Mesendoderm (in vitro differentiated cells): ENCODE data around the gene LAMA1.

Source experiments
- DNase-seq: peaks from one replicate; pipeline ENCODE4 v3.0.0; 2013
- H2AK5ac ChIP-seq: 2 replicates; pipeline ENCODE4 v1.6.1; 2013; ENCODE audit warnings: low read length, inconsistent platforms
- H2BK120ac ChIP-seq: 2 replicates; pipeline ENCODE4 v1.6.1; 2013; ENCODE audit warnings: low read depth, mild to moderate bottlenecking, low read length, moderate library complexity, mixed read lengths
- H2BK15ac ChIP-seq: replicated peaks from 2 replicates; pipeline ENCODE4 v1.6.1; 2013; ENCODE audit warnings: low read depth, mild to moderate bottlenecking, moderate library complexity
- H2BK5ac ChIP-seq: 2 replicates; pipeline ENCODE4 v1.6.1; 2013; ENCODE audit warnings: low read length, inconsistent platforms
- H3K18ac ChIP-seq: 2 replicates; pipeline ENCODE4 v1.6.1; 2013; ENCODE audit warnings: mild to moderate bottlenecking, low read length, mixed read lengths
- H3K23ac ChIP-seq: one replicate; pipeline ENCODE4 v1.6.1; 2013; ENCODE audit warnings: low read length
- H3K27ac ChIP-seq: 2 replicates; pipeline ENCODE4 v1.5.1; 2013; ENCODE audit warnings: low read depth, mild to moderate bottlenecking, inconsistent platforms, low read length, moderate library complexity
- H3K27me3 ChIP-seq: 2 replicates; pipeline ENCODE4 v1.6.1; 2013; ENCODE audit warnings: low read length, control low read depth, mild to moderate bottlenecking, inconsistent platforms; ENCODE audit not compliant: insufficient read depth, poor library complexity
- H3K36me3 ChIP-seq: 2 replicates; pipeline ENCODE4 v1.6.1; 2013; ENCODE audit warnings: low read length, inconsistent platforms; ENCODE audit not compliant: control insufficient read depth, insufficient read depth
- H3K4ac ChIP-seq: one replicate; pipeline ENCODE4 v1.6.1; 2013; ENCODE audit warnings: low read depth, mild to moderate bottlenecking, low read length, moderate library complexity
- H3K4me1 ChIP-seq: 2 replicates; pipeline ENCODE4 v1.6.1; 2013; ENCODE audit warnings: low read depth, low read length, inconsistent platforms; ENCODE audit not compliant: control insufficient read depth
- H3K4me2 ChIP-seq: 2 replicates; pipeline ENCODE4 v1.6.1; 2013; ENCODE audit warnings: low read length
- H3K4me3 ChIP-seq: 2 replicates; pipeline ENCODE4 v1.5.1; 2013; ENCODE audit warnings: mild to moderate bottlenecking, low read length
- H3K56ac ChIP-seq: one replicate; pipeline ENCODE4 v1.6.1; 2013; ENCODE audit warnings: low read length
- H3K79me1 ChIP-seq: 2 replicates; pipeline ENCODE4 v1.6.1; 2013; ENCODE audit warnings: low read length, inconsistent platforms
- H3K79me2 ChIP-seq: 2 replicates; pipeline ENCODE4 v1.6.1; 2013; ENCODE audit warnings: mild to moderate bottlenecking, low read length; ENCODE audit not compliant: control insufficient read depth, insufficient read depth
- H3K9ac ChIP-seq: 2 replicates; pipeline ENCODE4 v1.6.1; 2013; ENCODE audit warnings: low read length, inconsistent platforms
- H4K5ac ChIP-seq: one replicate; pipeline ENCODE4 v1.6.1; 2013; ENCODE audit warnings: low read length
- H4K8ac ChIP-seq: one replicate; pipeline ENCODE4 v1.6.1; 2013; ENCODE audit warnings: low read depth, mild to moderate bottlenecking, control low read depth, low read length, moderate library complexity
- WGBS: extraction: QIAGEN DNeasy Blood & Tissue Kit; methylation state at CpG from one replicate; pipeline ENCODE4 v1.1.7; 2013; ENCODE audit warnings: low lambda C conversion rate, missing lambda C conversion rate; ENCODE audit not compliant: insufficient coverage; ENCODE audit errors: extremely low coverage; 5-methylcytosine and 5-hydroxymethylcytosine counted together

LAMA1 gene

DNA sequence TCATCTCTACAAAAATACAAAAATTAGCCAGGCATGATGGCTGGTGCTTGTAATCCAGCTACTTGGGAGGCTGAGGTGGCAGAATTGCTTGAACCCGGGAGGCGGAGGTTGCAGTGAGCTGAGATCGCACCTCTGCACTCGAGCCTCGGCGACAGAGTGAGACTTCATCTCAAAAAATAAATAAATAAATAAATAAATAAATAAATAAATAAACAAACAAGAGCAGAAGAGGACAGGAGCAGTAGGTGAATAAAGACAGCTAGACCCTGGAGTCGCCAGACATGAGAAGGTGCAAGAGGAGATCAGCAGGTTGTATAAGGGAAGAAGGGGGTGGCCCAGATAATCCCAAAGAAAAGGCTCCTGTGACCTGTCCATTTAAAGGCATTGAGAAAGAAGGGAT lies 12.3 kb downstream of the LAMA1 start:
- H4K8ac ChIP-seq: no peak overlapping the region
- peaks cover 2% of the 10 kb centered on the region for H3K4me1 ChIP-seq
- H2BK15ac ChIP-seq: no peak overlapping the region
- H3K79me1 ChIP-seq: peaks cover 11% of the 10 kb centered on the region
- H4K5ac ChIP-seq: no peak overlapping the region
- H2AK5ac ChIP-seq: no peak overlapping the region
- H2BK120ac ChIP-seq: no peak overlapping the region
- no CpG with 5 or more reads among the region's 7 CpGs for WGBS
- no peaks in the 10 kb centered on the region for H3K36me3 ChIP-seq
- H3K23ac ChIP-seq: no peak overlapping the region
- peaks cover 9% of the 10 kb centered on the region for H3K79me2 ChIP-seq
- H3K27me3 ChIP-seq: no peaks in the 10 kb centered on the region
- no peak overlapping the region for H3K56ac ChIP-seq
- no peak overlapping the region for H2BK5ac ChIP-seq
- no peak overlapping the region for H3K9ac ChIP-seq
- no peak overlapping the region for H3K4me2 ChIP-seq
- H3K18ac ChIP-seq: no peak overlapping the region
- no peak for DNase-seq
- no peak overlapping the region for H3K4ac ChIP-seq
- H3K4me3 ChIP-seq: no peak overlapping the region
- H3K27ac ChIP-seq: no peak overlapping the region

DNA sequence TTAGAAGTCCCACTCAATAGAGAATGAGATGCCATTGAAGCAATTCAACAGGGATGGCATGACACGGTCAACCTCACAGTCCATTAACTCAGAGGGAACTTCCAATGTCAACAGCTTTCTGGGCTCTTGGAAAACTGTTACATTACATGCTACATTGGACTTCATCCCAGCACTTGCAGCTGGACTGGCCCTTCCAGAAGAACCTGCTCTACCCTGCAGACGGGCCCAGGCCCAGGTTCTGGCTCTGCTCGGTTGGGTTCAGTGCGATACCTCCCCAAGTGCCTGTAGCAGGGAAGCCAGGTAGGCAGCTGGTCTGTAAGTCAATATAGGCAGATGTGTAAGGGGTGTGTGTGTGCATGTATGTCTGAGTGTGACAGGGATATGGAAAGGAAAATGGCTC lies 12.9 kb downstream of the LAMA1 start:
- WGBS: no CpG with 5 or more reads among the region's 4 CpGs
- H3K79me1 ChIP-seq: peaks cover 11% of the 10 kb centered on the region
- no peak overlapping the region for H4K5ac ChIP-seq
- no peak overlapping the region for H3K9ac ChIP-seq
- H2AK5ac ChIP-seq: no peak overlapping the region
- peaks cover 9% of the 10 kb centered on the region for H3K79me2 ChIP-seq
- no peaks in the 10 kb centered on the region for H3K27me3 ChIP-seq
- H2BK15ac ChIP-seq: no peak overlapping the region
- no peak overlapping the region for H3K23ac ChIP-seq
- H2BK5ac ChIP-seq: no peak overlapping the region
- no peak overlapping the region for H4K8ac ChIP-seq
- no peak overlapping the region for H3K4me2 ChIP-seq
- no peak overlapping the region for H3K27ac ChIP-seq
- no peak overlapping the region for H3K18ac ChIP-seq
- H3K4me1 ChIP-seq: peaks cover 2% of the 10 kb centered on the region
- no peak overlapping the region for H3K4me3 ChIP-seq
- H3K56ac ChIP-seq: no peak overlapping the region
- H3K4ac ChIP-seq: no peak overlapping the region
- no peaks in the 10 kb centered on the region for H3K36me3 ChIP-seq
- H2BK120ac ChIP-seq: no peak overlapping the region
- DNase-seq: no peak

DNA sequence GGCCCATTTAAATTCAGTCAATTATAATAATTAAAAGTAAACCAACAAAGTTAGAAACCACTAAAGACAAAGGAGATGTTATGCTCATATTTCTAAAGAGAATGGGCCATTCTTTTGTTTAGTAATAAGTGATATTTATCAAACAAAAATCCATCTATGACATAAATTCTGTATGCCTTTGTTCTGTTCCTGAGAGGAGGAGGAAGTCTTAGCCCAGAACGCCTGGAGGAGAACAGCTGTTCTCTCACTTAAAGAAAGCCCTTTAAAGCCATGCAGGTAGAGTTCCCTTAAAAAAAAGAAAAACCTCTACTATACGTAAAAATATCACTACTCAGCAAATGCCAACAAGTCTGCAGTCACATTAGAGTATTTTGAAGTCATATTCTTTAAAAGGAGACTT lies 15.5 kb downstream of the LAMA1 start:
- Histone ChIP-seq H3K4me1 (no peaks in the 10 kb centered on the region), H2BK15ac (no peak overlapping the region), H2BK120ac (no peak overlapping the region), H3K79me1 (peaks cover 10% of the 10 kb centered on the region), H3K27ac (no peak overlapping the region), H4K5ac (no peak overlapping the region), H3K36me3 (no peaks in the 10 kb centered on the region), H3K56ac (no peak overlapping the region), H3K4me3 (no peak overlapping the region), H2BK5ac (no peak overlapping the region), H3K4ac (no peak overlapping the region), H2AK5ac (no peak overlapping the region), H3K4me2 (no peak overlapping the region), H4K8ac (no peak overlapping the region), H3K27me3 (no peaks in the 10 kb centered on the region), H3K18ac (no peak overlapping the region), H3K23ac (no peak overlapping the region), H3K9ac (no peak overlapping the region), H3K79me2 (peaks cover 7% of the 10 kb centered on the region)
- no peak for DNase-seq
- WGBS: no CpG with 5 or more reads among the region's 2 CpGs

DNA sequence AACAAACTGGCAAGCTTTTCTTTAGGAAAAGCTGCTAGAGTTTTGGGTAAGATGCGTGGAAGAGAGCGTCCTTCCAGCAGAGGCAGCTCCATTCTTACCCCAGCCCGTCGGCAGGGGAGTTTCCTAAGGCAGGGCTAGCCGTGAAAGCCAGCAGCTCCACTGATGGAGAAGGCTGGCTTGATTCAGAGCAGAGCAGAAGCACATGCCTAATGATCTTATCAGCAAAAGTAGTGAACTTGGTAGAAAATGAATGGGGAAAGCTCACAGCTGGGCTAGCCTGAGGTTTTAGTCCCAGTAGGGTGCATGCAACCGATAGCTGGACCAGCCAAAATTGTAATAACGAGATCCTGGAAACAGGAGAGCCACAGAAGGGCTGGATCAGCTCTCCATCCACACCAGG lies 20.8 kb downstream of the LAMA1 start:
- no peak overlapping the region for H3K4me2 ChIP-seq
- H3K27ac ChIP-seq: no peak overlapping the region
- peaks cover 2% of the 10 kb centered on the region for H3K4me1 ChIP-seq
- H2BK15ac ChIP-seq: no peak overlapping the region
- DNase-seq: peak; percentile 86
- no peak overlapping the region for H3K4me3 ChIP-seq
- H3K79me2 ChIP-seq: no peaks in the 10 kb centered on the region
- H3K9ac ChIP-seq: no peak overlapping the region
- no peak overlapping the region for H4K5ac ChIP-seq
- H4K8ac ChIP-seq: no peak overlapping the region
- no peak overlapping the region for H3K18ac ChIP-seq
- peaks cover 6% of the 10 kb centered on the region for H3K79me1 ChIP-seq
- no peak overlapping the region for H3K56ac ChIP-seq
- H2BK5ac ChIP-seq: no peak overlapping the region
- no peaks in the 10 kb centered on the region for H3K27me3 ChIP-seq
- no peak overlapping the region for H2AK5ac ChIP-seq
- H3K23ac ChIP-seq: no peak overlapping the region
- no CpG with 5 or more reads among the region's 7 CpGs for WGBS
- no peaks in the 10 kb centered on the region for H3K36me3 ChIP-seq
- H2BK120ac ChIP-seq: no peak overlapping the region
- no peak overlapping the region for H3K4ac ChIP-seq

DNA sequence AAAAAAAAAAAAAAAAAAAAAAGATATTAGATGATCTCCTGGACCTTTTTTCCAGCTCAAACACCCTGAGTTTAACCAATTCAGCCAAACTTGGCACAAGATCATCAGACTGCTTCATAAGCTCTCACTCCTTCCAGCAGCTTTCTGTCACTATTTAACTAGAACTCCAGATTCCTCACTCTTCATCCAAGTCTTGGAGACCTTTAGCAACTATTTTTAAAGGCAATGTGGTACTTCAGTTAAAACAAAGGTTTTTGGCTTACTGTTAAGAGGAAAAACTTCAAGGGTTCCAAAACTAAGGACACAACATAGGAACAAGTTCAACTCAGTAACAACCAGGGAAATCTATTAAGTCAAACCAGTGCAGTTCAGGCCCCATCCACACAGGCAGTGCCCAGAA lies 23.2 kb downstream of the LAMA1 start:
- Histone ChIP-seq H2BK120ac (no peak overlapping the region), H3K9ac (no peak overlapping the region), H3K79me1 (peaks cover 5% of the 10 kb centered on the region), H3K27me3 (no peaks in the 10 kb centered on the region), H4K8ac (no peak overlapping the region), H3K4me3 (no peak overlapping the region), H3K4me2 (no peak overlapping the region), H4K5ac (no peak overlapping the region), H3K56ac (no peak overlapping the region), H3K27ac (no peak overlapping the region), H2BK5ac (no peak overlapping the region), H3K4me1 (peaks cover 2% of the 10 kb centered on the region), H3K79me2 (no peaks in the 10 kb centered on the region), H3K18ac (peak overlapping the region; percentile 10), H2AK5ac (no peak overlapping the region), H3K23ac (no peak overlapping the region), H3K36me3 (no peaks in the 10 kb centered on the region), H2BK15ac (no peak overlapping the region), H3K4ac (no peak overlapping the region)
- no peak for DNase-seq

DNA sequence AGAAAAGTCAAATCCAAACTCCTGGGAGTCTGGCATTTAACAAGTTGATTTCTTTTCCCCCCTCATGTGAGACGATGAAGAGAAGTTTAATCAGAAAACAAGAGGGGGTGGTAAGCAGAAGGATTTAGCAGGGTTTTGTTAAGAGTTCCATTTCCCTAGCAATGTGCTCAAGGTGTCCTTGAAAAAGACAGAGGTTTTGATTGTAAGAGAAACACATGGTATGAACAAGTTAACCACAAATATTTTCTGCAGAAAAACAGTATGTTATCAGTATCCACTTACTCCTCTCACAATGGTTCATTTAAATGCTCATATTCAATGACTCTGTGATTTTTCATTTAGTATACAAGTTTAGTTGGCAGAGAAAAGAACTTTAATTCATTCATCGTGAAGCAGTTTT lies 26.8 kb downstream of the LAMA1 start:
- no peaks in the 10 kb centered on the region for H3K36me3 ChIP-seq
- no peak overlapping the region for H3K27ac ChIP-seq
- peaks cover 5% of the 10 kb centered on the region for H3K79me1 ChIP-seq
- no peak overlapping the region for H2AK5ac ChIP-seq
- no peak overlapping the region for H3K4ac ChIP-seq
- H3K27me3 ChIP-seq: no peaks in the 10 kb centered on the region
- H3K4me3 ChIP-seq: no peak overlapping the region
- H3K79me2 ChIP-seq: no peaks in the 10 kb centered on the region
- H2BK120ac ChIP-seq: no peak overlapping the region
- no peak overlapping the region for H3K9ac ChIP-seq
- H3K23ac ChIP-seq: no peak overlapping the region
- peaks cover 2% of the 10 kb centered on the region for H3K4me1 ChIP-seq
- DNase-seq: no peak
- H2BK5ac ChIP-seq: no peak overlapping the region
- no peak overlapping the region for H4K8ac ChIP-seq
- no peak overlapping the region for H3K18ac ChIP-seq
- H3K4me2 ChIP-seq: no peak overlapping the region
- WGBS: no CpG with 5 or more reads among the region's 2 CpGs
- H2BK15ac ChIP-seq: no peak overlapping the region
- no peak overlapping the region for H3K56ac ChIP-seq
- H4K5ac ChIP-seq: no peak overlapping the region
